HepG2 (cell line): ENCODE results near the gene CASZ1. TPM values are rescaled to one million over a fixed set of nuclear protein-coding genes. Genes with fewer than 3 reads are reported as not detected.

Source experiments
- ARNT ChIP-seq: fragments of 450-650 bp; IDR thresholded peaks from 2 replicates; pipeline ENCODE4 v1.6.1; 2017
- ATF7 ChIP-seq, 2 experiments: fragments of 450-650 bp in 1 of 2; sonication (generic) in 1 of 2; formaldehyde crosslinking in 1 of 2; IDR thresholded peaks; 2 replicates each; pipeline versions ENCODE4 v1.4.0 to v1.6.1; 2016 to 2020; ENCODE audit warnings: antibody characterized with exemption in 1 of 2, mild to moderate bottlenecking in 1 of 2, missing genetic modification reagents in 1 of 2
- CAMTA2 ChIP-seq: sonication (generic); formaldehyde crosslinking; IDR thresholded peaks from 2 replicates; pipeline ENCODE4 v1.4.0; 2020; ENCODE audit warnings: mild to moderate bottlenecking, missing genetic modification reagents, borderline replicate concordance
- DMTF1 ChIP-seq: sonication (generic); formaldehyde crosslinking; IDR thresholded peaks from 2 replicates; pipeline ENCODE4 v1.4.0; 2020; ENCODE audit warnings: mild to moderate bottlenecking, missing genetic modification reagents
- ELF1 ChIP-seq: sonication (generic); formaldehyde crosslinking; IDR thresholded peaks from 2 replicates; pipeline ENCODE4 v1.4.0; 2020; ENCODE audit warnings: missing genetic modification reagents
- GATAD2A ChIP-seq: IDR thresholded peaks from 2 replicates; pipeline ENCODE4 v1.6.1; 2016
- HNRNPL ChIP-seq: fragments of 200-400 bp; formaldehyde crosslinking; IDR thresholded peaks from 2 replicates; pipeline ENCODE4 v1.6.1; 2017; ENCODE audit warnings: mild to moderate bottlenecking, low read depth, low read length
- KDM2A ChIP-seq: sonication (generic); formaldehyde crosslinking; IDR thresholded peaks from 2 replicates; pipeline ENCODE4 v1.4.0; 2020; ENCODE audit warnings: low read depth, missing genetic modification reagents, borderline replicate concordance
- KDM5A ChIP-seq: fragments of 200-600 bp; sonication (generic); IDR thresholded peaks from 2 replicates; pipeline ENCODE4 v1.7.0; 2018; ENCODE audit warnings: antibody characterized with exemption, mild to moderate bottlenecking, low read length, borderline replicate concordance
- MBNL3 ChIP-seq: fragments of 250-450 bp; sonication (Bioruptor Pico); conservative IDR thresholded peaks from 2 replicates; pipeline ENCODE4 v1.8.0; 2022; ENCODE audit warnings: mild to moderate bottlenecking, inconsistent platforms
- NBN ChIP-seq: fragments of 450-650 bp; conservative IDR thresholded peaks from 2 replicates; pipeline ENCODE4 v1.6.1; 2017
- NKX3-1 ChIP-seq: sonication (generic); formaldehyde crosslinking; IDR thresholded peaks from 2 replicates; pipeline ENCODE4 v1.5.0; 2020; ENCODE audit warnings: missing genetic modification reagents
- PRDM15 ChIP-seq: sonication (generic); formaldehyde crosslinking; IDR thresholded peaks from 2 replicates; pipeline ENCODE4 v1.4.0; 2020; ENCODE audit warnings: missing genetic modification reagents
- RELA ChIP-seq: sonication (generic); formaldehyde crosslinking; IDR thresholded peaks from 2 replicates; pipeline ENCODE4 v1.4.0; 2020; ENCODE audit warnings: missing genetic modification reagents
- SP1 ChIP-seq, 2 experiments: fragments of 450-650 bp in 1 of 2; sonication (generic) in 1 of 2; formaldehyde crosslinking in 1 of 2; IDR thresholded peaks; 2 replicates each; pipeline versions ENCODE4 v1.4.0 to v1.6.1; 2016 to 2020; ENCODE audit warnings: missing genetic modification reagents in 1 of 2
- STAG1 ChIP-seq: sonication (generic); formaldehyde crosslinking; IDR thresholded peaks from 2 replicates; pipeline ENCODE4 v1.4.0; 2020; ENCODE audit warnings: missing genetic modification reagents
- ZNF703 ChIP-seq: sonication (generic); formaldehyde crosslinking; IDR thresholded peaks from 2 replicates; pipeline ENCODE4 v1.5.1; 2020; ENCODE audit warnings: missing genetic modification reagents, mild to moderate bottlenecking, moderate library complexity, borderline replicate concordance
- ZNF737 ChIP-seq: sonication (generic); formaldehyde crosslinking; IDR thresholded peaks from 2 replicates; pipeline ENCODE4 v1.5.0; 2020; ENCODE audit warnings: missing genetic modification reagents, mild to moderate bottlenecking, borderline replicate concordance
- polyA plus RNA-seq, 8 experiments: library from polyadenylated mRNA; depleted of rRNA in 3 of 8; stranded (reverse) in 7 of 8; unstranded in 1 of 8; fragments of >200 nt; fragmentation: Illumina TruSeq in 4 of 8; extraction: Trizol in 4 of 8; gene quantifications; 2 replicates each; pipeline versions ENCODE4 v1.2.1 to v1.2.3, GENCODE V29; 2011 to 2016; ENCODE audit warnings: low read depth in 4 of 8, missing spikeins in 1 of 8, mixed read lengths in 1 of 8; ENCODE audit not compliant: insufficient read depth in 1 of 8
- total RNA-seq, 5 experiments: library from RNA; depleted of rRNA; stranded (reverse); fragments of >200 nt; fragmentation: Illumina TruSeq; extraction: Trizol; gene quantifications; 2 replicates each; pipeline ENCODE4 v1.2.3, GENCODE V29; 2016; ENCODE audit warnings: low read depth in 1 of 5
- TF ChIP-seq, protein P1 (sequence below): sonication (generic); formaldehyde crosslinking; IDR thresholded peaks from 2 replicates; pipeline ENCODE4 v1.8.1; 2022; ENCODE audit warnings: mild to moderate bottlenecking, missing genetic modification reagents
- TF ChIP-seq, protein P2 (sequence below): sonication (generic); formaldehyde crosslinking; IDR thresholded peaks from 2 replicates; pipeline ENCODE4 v1.4.0; 2020; ENCODE audit warnings: missing genetic modification reagents
- TF ChIP-seq, protein P3 (sequence below): IDR thresholded peaks from 2 replicates; pipeline ENCODE4 v1.6.1; 2016; ENCODE audit warnings: mild to moderate bottlenecking, missing biosample characterization, missing genetic modification reagents

The CASZ1 gene
- total and polyA plus RNA-seq, 2 of the 13 experiments (the other 11 are each of a cell fraction or from before 2014, with no cell fraction given) = 1.9 to 3.7 TPM

- TF ChIP-seq HNRNPL (no peak), ARNT (0 out of 2 replicates have a peak, but pooled peaks have one; percentile 41), NBN (peak; percentile 11; the same call in 1 of the 2 replicates), STAG1 (CRISPR knock-in tag) (no peak), DMTF1 (CRISPR knock-in tag) (no peak), ELF1 (no peak), ZNF703 (CRISPR knock-in tag) (no peak), SP1 (IDR thresholded peaks at IDR 0.05) (peak; percentile 12; the same call in 1 of the 2 replicates), SP1 (CRISPR knock-in tag; IDR thresholded peaks at IDR 0.05) (no peak), GATAD2A (no peak), ZNF737 (CRISPR knock-in tag) (no peak), NKX3-1 (CRISPR knock-in tag) (no peak), CAMTA2 (CRISPR knock-in tag) (no peak), KDM5A (no peak), MBNL3 (no peak), RELA (no peak), ATF7 (IDR thresholded peaks at IDR 0.05) (peak; percentile 11; the same call in 1 of the 2 replicates), ATF7 (CRISPR knock-in tag; IDR thresholded peaks at IDR 0.05) (no peak), PRDM15 (CRISPR knock-in tag) (no peak), KDM2A (CRISPR knock-in tag) (no peak)
- TF ChIP-seq, protein P1, sequence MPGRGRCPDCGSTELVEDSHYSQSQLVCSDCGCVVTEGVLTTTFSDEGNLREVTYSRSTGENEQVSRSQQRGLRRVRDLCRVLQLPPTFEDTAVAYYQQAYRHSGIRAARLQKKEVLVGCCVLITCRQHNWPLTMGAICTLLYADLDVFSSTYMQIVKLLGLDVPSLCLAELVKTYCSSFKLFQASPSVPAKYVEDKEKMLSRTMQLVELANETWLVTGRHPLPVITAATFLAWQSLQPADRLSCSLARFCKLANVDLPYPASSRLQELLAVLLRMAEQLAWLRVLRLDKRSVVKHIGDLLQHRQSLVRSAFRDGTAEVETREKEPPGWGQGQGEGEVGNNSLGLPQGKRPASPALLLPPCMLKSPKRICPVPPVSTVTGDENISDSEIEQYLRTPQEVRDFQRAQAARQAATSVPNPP (CRISPR knock-in tag) = no peak
- TF ChIP-seq, protein P2, sequence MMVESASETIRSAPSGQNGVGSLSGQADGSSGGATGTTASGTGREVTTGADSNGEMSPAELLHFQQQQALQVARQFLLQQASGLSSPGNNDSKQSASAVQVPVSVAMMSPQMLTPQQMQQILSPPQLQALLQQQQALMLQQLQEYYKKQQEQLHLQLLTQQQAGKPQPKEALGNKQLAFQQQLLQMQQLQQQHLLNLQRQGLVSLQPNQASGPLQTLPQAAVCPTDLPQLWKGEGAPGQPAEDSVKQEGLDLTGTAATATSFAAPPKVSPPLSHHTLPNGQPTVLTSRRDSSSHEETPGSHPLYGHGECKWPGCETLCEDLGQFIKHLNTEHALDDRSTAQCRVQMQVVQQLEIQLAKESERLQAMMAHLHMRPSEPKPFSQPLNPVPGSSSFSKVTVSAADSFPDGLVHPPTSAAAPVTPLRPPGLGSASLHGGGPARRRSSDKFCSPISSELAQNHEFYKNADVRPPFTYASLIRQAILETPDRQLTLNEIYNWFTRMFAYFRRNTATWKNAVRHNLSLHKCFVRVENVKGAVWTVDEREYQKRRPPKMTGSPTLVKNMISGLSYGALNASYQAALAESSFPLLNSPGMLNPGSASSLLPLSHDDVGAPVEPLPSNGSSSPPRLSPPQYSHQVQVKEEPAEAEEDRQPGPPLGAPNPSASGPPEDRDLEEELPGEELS (CRISPR knock-in tag) = no peak
- TF ChIP-seq, protein P3, sequence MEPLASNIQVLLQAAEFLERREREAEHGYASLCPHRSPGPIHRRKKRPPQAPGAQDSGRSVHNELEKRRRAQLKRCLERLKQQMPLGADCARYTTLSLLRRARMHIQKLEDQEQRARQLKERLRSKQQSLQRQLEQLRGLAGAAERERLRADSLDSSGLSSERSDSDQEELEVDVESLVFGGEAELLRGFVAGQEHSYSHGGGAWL (CRISPR knock-in tag) = no peak
Observed at GRCh38 chr1:10661453-10661852, 135.0 kb downstream of the CASZ1 start (continued).
